K562 (cell line): ENCODE measurements around the gene LMX1B. TPM values are rescaled to one million over a fixed set of nuclear protein-coding genes. Genes with fewer than 3 reads are reported as not detected.

Experiments
- ATAC-seq: fragments of 200-7000 bp; cut with Tn5 transposase; 3 replicates; pipeline ENCODE4 v1.9.1; 2020; ENCODE audit warnings: moderate library complexity
- BruUV-seq: library from RNA; stranded (reverse); fragments of 400-500 nt; replicated peaks from 2 replicates; lab custom pipeline; 2021; lab: Mats Ljungman, UMichigan
- CTCF ChIA-PET: fragments of 300-600 bp; formaldehyde crosslinking; extraction: SDS; loops from one replicate; lab custom pipeline; 2021; ENCODE audit warnings: low intra/inter-chr PET ratio; lab: Yijun Ruan, JAX
- POLR2A ChIA-PET: fragments of 300-600, 350-650 bp; sonication (Branson Sonifier 250); formaldehyde crosslinking; extraction: SDS; loops from one replicate; lab custom pipeline; 2021; ENCODE audit warnings: antibody characterized with exemption, inconsistent platforms; lab: Yijun Ruan, JAX
- DNase-seq, 4 experiments: peaks; one replicate each; pipeline versions ENCODE4 v3.0.0 to v3.0.0-alpha.2; 2011 to 2018; ENCODE audit warnings: low spot score in 3 of 4, mixed read lengths in 3 of 4; ENCODE audit errors: extremely low read depth in 1 of 4
- FAIRE-seq: peaks from 2 replicates; lab custom pipeline; 2011; peaks lifted over from hg19 to GRCh38; lab: Jason Lieb, UNC
- H2AFZ ChIP-seq: 2 replicates; pipeline ENCODE4 v1.6.0; 2011; ENCODE audit warnings: low read depth, low read length, control low read depth, inconsistent platforms
- H3K27ac ChIP-seq: fragments of 200-600 bp; 3 replicates; pipeline ENCODE4 v1.8.0; 2011; ENCODE audit warnings: low read depth, mild to moderate bottlenecking, control low read depth, inconsistent platforms, low read length, moderate library complexity, mixed read lengths; ENCODE audit errors: extremely low read depth
- H3K27me3 ChIP-seq, 2 experiments: fragments of 300-600 bp in 1 of 2; 2 replicates in 1 of 2; 3 replicates in 1 of 2; pipeline versions ENCODE4 v1.6.0 to v1.8.0; 2011; ENCODE audit warnings: inconsistent platforms in 2 of 2, low read length in 2 of 2, mild to moderate bottlenecking in 1 of 2, mixed read lengths in 1 of 2, moderate library complexity in 1 of 2; ENCODE audit not compliant: control insufficient read depth in 2 of 2, insufficient read depth in 2 of 2
- H3K36me3 ChIP-seq: fragments of 300-600 bp; 3 replicates; pipeline ENCODE4 v1.8.0; 2011; ENCODE audit warnings: mild to moderate bottlenecking, low read length, inconsistent platforms; ENCODE audit not compliant: control insufficient read depth, insufficient read depth
- H3K4me1 ChIP-seq, 2 experiments: fragments of 200-600 bp in 1 of 2; replicated peaks in 1 of 2; 2 replicates in 1 of 2; 3 replicates in 1 of 2; pipeline versions ENCODE4 v1.5.1 to v1.8.0; 2011; ENCODE audit warnings: inconsistent platforms in 2 of 2, low read length in 2 of 2, mild to moderate bottlenecking in 1 of 2, mixed read lengths in 1 of 2, moderate library complexity in 1 of 2; ENCODE audit not compliant: control insufficient read depth in 2 of 2, insufficient read depth in 2 of 2
- H3K4me2 ChIP-seq: 2 replicates; pipeline ENCODE4 v1.6.1; 2011; ENCODE audit warnings: low read length, control low read depth, inconsistent platforms, mixed read lengths; ENCODE audit not compliant: insufficient read depth
- H3K4me3 ChIP-seq: fragments of 200-600 bp; sonication (generic), shearing (Covaris generic); 2 replicates; pipeline ENCODE4 v1.5.1; 2016; ENCODE audit warnings: control low read depth, inconsistent platforms
- H3K79me2 ChIP-seq: fragments of 200-600 bp; 3 replicates; pipeline ENCODE4 v1.8.0; 2011; ENCODE audit warnings: low read length, inconsistent platforms; ENCODE audit not compliant: control insufficient read depth, insufficient read depth
- H3K9ac ChIP-seq, 2 experiments: 2 replicates each; pipeline versions ENCODE4 v1.6.0 to v1.6.1; 2011; ENCODE audit warnings: low read depth in 2 of 2, low read length in 2 of 2, control low read depth in 1 of 2, inconsistent platforms in 1 of 2, mild to moderate bottlenecking in 1 of 2, mixed read lengths in 1 of 2; ENCODE audit not compliant: insufficient read depth in 1 of 2
- H3K9me1 ChIP-seq: one replicate; pipeline ENCODE4 v1.6.0; 2011; ENCODE audit warnings: inconsistent platforms, mild to moderate bottlenecking, low read length, moderate library complexity; ENCODE audit not compliant: control insufficient read depth, insufficient read depth
- H3K9me3 ChIP-seq: replicated peaks from 2 replicates; pipeline ENCODE4 v1.5.1; 2011; ENCODE audit warnings: low read depth, low read length, inconsistent platforms; ENCODE audit not compliant: control insufficient read depth, insufficient read depth
- H4K20me1 ChIP-seq: replicated peaks from 2 replicates; pipeline ENCODE4 v1.6.1; 2011; ENCODE audit warnings: low read length, inconsistent platforms, mixed read lengths; ENCODE audit not compliant: control insufficient read depth, insufficient read depth
- FOXK1 ChIP-seq: sonication (generic); formaldehyde crosslinking; IDR thresholded peaks from 2 replicates; pipeline ENCODE4 v1.8.0; 2022; ENCODE audit warnings: missing genetic modification reagents, mild to moderate bottlenecking, borderline replicate concordance
- HINFP ChIP-seq: fragments of 450-650 bp; conservative IDR thresholded peaks from 2 replicates; pipeline ENCODE4 v1.6.1; 2016; ENCODE audit warnings: missing genetic modification characterization, low read depth, mild to moderate bottlenecking, control low read depth, missing compliant biosample characterization
- IRF2 ChIP-seq: sonication (generic); formaldehyde crosslinking; IDR thresholded peaks from 2 replicates; pipeline ENCODE4 v1.8.1; 2022; ENCODE audit warnings: mild to moderate bottlenecking, missing genetic modification reagents
- RBM14 ChIP-seq: fragments of 200-400 bp; formaldehyde crosslinking; IDR thresholded peaks from 2 replicates; pipeline ENCODE4 v1.6.1; 2018; ENCODE audit warnings: low read depth, mild to moderate bottlenecking, low read length, moderate library complexity, borderline replicate concordance; ENCODE audit not compliant: insufficient read depth
- TEAD1 ChIP-seq, 2 experiments: fragments of 450-650 bp in 1 of 2; sonication (generic) in 1 of 2; formaldehyde crosslinking; IDR thresholded peaks; 2 replicates each; pipeline versions ENCODE4 v1.4.0 to v1.8.0; 2020 to 2022; ENCODE audit warnings: mild to moderate bottlenecking in 2 of 2, missing genetic modification reagents in 1 of 2
- YY1 ChIP-seq, 3 experiments: IDR thresholded peaks; 2 replicates each; pipeline ENCODE4 v1.6.1; 2011; ENCODE audit warnings: low read length in 2 of 3, mild to moderate bottlenecking in 2 of 3, moderate library complexity in 2 of 3, borderline replicate concordance in 1 of 3, control low read depth in 1 of 3, low read depth in 1 of 3; ENCODE audit not compliant: insufficient read depth in 3 of 3, insufficient replicate concordance in 2 of 3, control insufficient read depth in 1 of 3, insufficient read length in 1 of 3; ENCODE audit errors: extremely low read depth in 1 of 3
- ZBTB12 ChIP-seq: fragments of 250-450 bp; sonication (Bioruptor Pico); IDR thresholded peaks from 2 replicates; pipeline ENCODE4 v1.4.0; 2020
- ZNF408 ChIP-seq: fragments of 250-450 bp; sonication (Bioruptor Pico); IDR thresholded peaks from 2 replicates; pipeline ENCODE4 v1.4.0; 2020; ENCODE audit warnings: low read depth, mild to moderate bottlenecking, moderate library complexity
- WGBS: fragments of 100-300 bp; shearing (Covaris generic); methylation state at CpG from one replicate; pipeline ENCODE4 v1.1.6; 2016; ENCODE audit warnings: low coverage, mixed read lengths; ENCODE audit not compliant: insufficient coverage; ENCODE audit errors: missing lambda C conversion rate; 5-methylcytosine and 5-hydroxymethylcytosine counted together
- in situ Hi-C: fragments of 300-500 bp; cut with MboI; formaldehyde crosslinking; loops from 4 replicates; pipeline ENCODE4 v1.15.0; 2018; ENCODE audit warnings: inconsistent platforms, mixed read lengths
- intact Hi-C: fragments of 100-400 bp; cut with micrococcal nuclease; formaldehyde crosslinking; loops from 2 replicates; pipeline ENCODE4 v1.14.2; 2022
- polyA plus RNA-seq, 8 experiments: library from polyadenylated mRNA; depleted of rRNA in 4 of 8; stranded (reverse) in 5 of 8; unstranded in 3 of 8; fragments of >200 nt; fragmentation: Nextera tagmentation in 2 of 8; fragmentation: Illumina TruSeq in 1 of 8; extraction: Ambion mirVana in 2 of 8; extraction: Trizol in 1 of 8; gene quantifications; 2 replicates each; pipeline versions ENCODE4 v1.2.1 to v1.2.3, GENCODE V29; 2011 to 2014; ENCODE audit warnings: inconsistent platforms in 1 of 8, missing spikeins in 1 of 8
- total RNA-seq, 7 experiments: library from RNA; depleted of rRNA in 6 of 7; stranded (reverse); fragments of >200 nt in 6 of 7; fragmentation: Illumina TruSeq in 2 of 7; extraction: Trizol in 2 of 7; gene quantifications; 2 replicates each; pipeline versions ENCODE4 v1.2.1 to v1.2.3, GENCODE V29; 2011 to 2021; ENCODE audit warnings: low replicate concordance in 1 of 7

Gene LMX1B
- total and polyA plus RNA-seq, 9 of the 15 experiments (the other 6 are each of a cell fraction or from before 2014, with no cell fraction given) = not detected

GRCh38 chr9:126618585-126619360 lies 5.0 kb downstream of the LMX1B start:
- 3% methylated on average over 33 of the region's 50 CpGs for WGBS
- intact Hi-C loops = no loop called here
- Histone ChIP-seq H3K27ac (no peak overlapping the region), H3K4me3 (no peak overlapping the region), H3K79me2 (no peaks in the 10 kb centered on the region), H2AFZ (no peak overlapping the region), H3K36me3 (no peaks in the 10 kb centered on the region), H3K4me2 (no peak overlapping the region), H3K9me1 (no peaks in the 10 kb centered on the region), H4K20me1 (no peaks in the 10 kb centered on the region), H3K27me3 (peaks cover 33 to 78% of the 10 kb centered on the region in 2 experiments; a peak in 4 of 5 replicates), H3K4me1 (peaks cover 0 to 12% of the 10 kb centered on the region in 2 experiments; a peak in 1 of 5 replicates), H3K9ac (no peak overlapping the region; a peak in 1 of 4 replicates), H3K9me3 (no peaks in the 10 kb centered on the region)
- in situ Hi-C loops = no loop called here
- ATAC-seq (no peak), DNase-seq (no peak), FAIRE-seq (no peak)
- ChIA-PET POLR2A (no interaction called here), CTCF (interaction anchor here (0.6 kb wide), 1 partner anchor 621 kb away, joined by 3 read pairs; no protein-coding TSS in a partner anchor)
- BruUV-seq = no TSS peak
- no peak for TF ChIP-seq HINFP
- no peak for TF ChIP-seq ZNF408 (CRISPR knock-in tag)
- TF ChIP-seq ZBTB12 (CRISPR knock-in tag) = no peak
- no peak for TF ChIP-seq IRF2 (CRISPR knock-in tag)
- no peak for TF ChIP-seq FOXK1 (CRISPR knock-in tag)
- TF ChIP-seq RBM14 = no peak
- TF ChIP-seq YY1 (IDR thresholded peaks at IDR 0.05; ENCODE audit: borderline replicate concordance in 1 of 3, control insufficient read depth in 1 of 3, extremely low read depth in 1 of 3, insufficient read depth in 3 of 3, insufficient read length in 1 of 3, insufficient replicate concordance in 2 of 3, low read depth in 1 of 3, low read length in 2 of 3) = no peak
- no peak for TF ChIP-seq TEAD1 (CRISPR knock-in tag; IDR thresholded peaks at IDR 0.05)
